Heart right ventricle (tissue), 16 donors: ENCODE data around the gene CCDC106. TPM values are rescaled to one million over a fixed set of nuclear protein-coding genes. Genes with fewer than 3 reads are reported as not detected.

Experiments used
- ATAC-seq, 8 donors: fragments of 200-7000 bp; cut with Tn5 transposase; one replicate each; pipeline ENCODE4 v1.9.1; 2020; ENCODE audit warnings: mild to moderate bottlenecking in 8 of 8, moderate library complexity in 8 of 8, moderate number of reproducible peaks in 1 of 8
- DNase-seq, 2 donors: peaks; one replicate each; pipeline ENCODE4 v3.0.0-alpha.2; 2020
- H3K27ac ChIP-seq, 10 donors: fragments of 200-600 bp; sonication (generic) in 2 of 10; one replicate each; pipeline versions ENCODE4 v1.5.0 to v1.8.0; 2020 to 2022; ENCODE audit warnings: mild to moderate bottlenecking in 3 of 10
- H3K27me3 ChIP-seq, 7 donors: fragments of 200-600 bp; one replicate each; pipeline ENCODE4 v1.8.0; 2021 to 2022; ENCODE audit warnings: mild to moderate bottlenecking in 2 of 7
- H3K36me3 ChIP-seq, 9 donors: fragments of 200-600 bp; sonication (generic) in 1 of 9; one replicate each; pipeline versions ENCODE4 v1.5.0 to v1.8.0; 2020 to 2022; ENCODE audit warnings: mild to moderate bottlenecking in 2 of 9
- H3K4me1 ChIP-seq, 9 donors: fragments of 200-600 bp; sonication (generic) in 1 of 9; one replicate each; pipeline versions ENCODE4 v1.5.0 to v1.8.0; 2020 to 2022; ENCODE audit warnings: mild to moderate bottlenecking in 4 of 9
- H3K4me3 ChIP-seq, 10 donors: fragments of 200-600 bp; sonication (generic) in 2 of 10; one replicate each; pipeline versions ENCODE4 v1.5.0 to v1.8.0; 2020 to 2022; ENCODE audit warnings: mild to moderate bottlenecking in 7 of 10, moderate library complexity in 2 of 10
- H3K9me3 ChIP-seq, 11 donors: fragments of 200-600 bp in 10 of 11; sonication (generic) in 2 of 11; one replicate each; pipeline versions ENCODE4 v1.5.0 to v1.8.0; 2013 to 2022; ENCODE audit warnings: mild to moderate bottlenecking in 2 of 11, control low read depth in 1 of 11, moderate library complexity in 1 of 11
- CTCF ChIP-seq, 9 donors: fragments of 200-600 bp; sonication (generic) in 2 of 9; IDR thresholded peaks; one replicate each; pipeline versions ENCODE4 v1.5.0 to v1.8.0; 2021 to 2022; ENCODE audit warnings: antibody characterized with exemption in 9 of 9, mild to moderate bottlenecking in 5 of 9, moderate library complexity in 1 of 9
- WGBS, 2 donors: extraction: QIAGEN DNeasy Blood & Tissue Kit; methylation state at CpG; one replicate each; pipeline ENCODE4 v1.1.7; 2013; ENCODE audit warnings: inconsistent platforms in 1 of 2; 5-methylcytosine and 5-hydroxymethylcytosine counted together
- intact Hi-C, 10 donors: fragments of 100-400 bp; cut with DNase I; formaldehyde crosslinking; loops; one replicate each; pipeline versions ENCODE4 v1.11.1 to v1.14.2; 2022
- polyA plus RNA-seq, 2 donors: library from polyadenylated mRNA; stranded (reverse); fragments of 200-250 nt; gene quantifications; one replicate each; pipeline ENCODE4 v1.2.3, GENCODE V29; 2013
- total RNA-seq, 10 donors: library from RNA; stranded (reverse); fragmentation: NEBNext Ultra II Directional in 3 of 10; extraction: Animal tissue kit (Norgen Biotek cat#: 25700) in 3 of 10; gene quantifications; one replicate each; pipeline versions ENCODE4 v1.2.1 to v1.2.4, GENCODE V29; 2021 to 2023
- donor health status: Arrhythmogenic right ventricular cardiomyopathy.
- donor health status: ischemic (EF 13 %, LVEDD 7.1; RV severe dilation, severe dysfunction).
- donor health status: healthy with polysubstance abuse.
- donor health status: DM: no; HTN: yes; CAD: no.
- donor health status: DM: no; HTN: no; CAD: no.
- donor health status: ischemic (EF 25% LVEDD 6.9; RV normal size, moderate dysfunction).
- donor health status: ischemic (EF 25% LVEDD 5.7; RV mildly dilated, moderate dysfunction).
- donor health status: healthy.
- donor health status: DM: yes; HTN: yes; CAD: no.
- donor health status: Ischemic cardiomyopathy.
- donor health status: ischemic (EF 35%, LVEDD 5.7; RV mildly dilated, moderate dysfunction).
- donor health status: nonischemic (EF 11% LVEDD 7.7; RV severe dilation, severe dysfunction).
- donor health status: DM: yes; HTN: yes; CAD: no.
- donor health status: PGD.
- donor health status: ischemic (EF 29% LVEDD 5.4; RV normal size, mild dysfunction).
- donor health status: nonischemic (EF 23%, LVEDD 6.1; RV moderate dilation, normal function).

The CCDC106 gene
- total and polyA plus RNA-seq, 12 donors = 12.1 to 29.6 (median 14.4) TPM

- DNase-seq = no peak
- peaks cover 0 to 99% (median 45%) of the 10 kb centered on the region in 9 donors for H3K36me3 ChIP-seq
- WGBS, 2 donors = 96% methylated on average over 60 of the region's 60 CpGs
- no peak overlapping the region for H3K27ac ChIP-seq
- peaks cover 0 to 37% (median 8%) of the 10 kb centered on the region in 9 donors for H3K4me1 ChIP-seq
- intact Hi-C loops = no loop called here
- no peak overlapping the region for H3K4me3 ChIP-seq
- no peak for ATAC-seq
- H3K27me3 ChIP-seq = no peaks in the 10 kb centered on the region
- TF ChIP-seq CTCF (IDR thresholded peaks at IDR 0.05) = no peak
- H3K9me3 ChIP-seq = no peaks in the 10 kb centered on the region
These were observed 37.1 kb downstream of the CCDC106 start for GRCh38 chr19:55684946-55685681.

DNA sequence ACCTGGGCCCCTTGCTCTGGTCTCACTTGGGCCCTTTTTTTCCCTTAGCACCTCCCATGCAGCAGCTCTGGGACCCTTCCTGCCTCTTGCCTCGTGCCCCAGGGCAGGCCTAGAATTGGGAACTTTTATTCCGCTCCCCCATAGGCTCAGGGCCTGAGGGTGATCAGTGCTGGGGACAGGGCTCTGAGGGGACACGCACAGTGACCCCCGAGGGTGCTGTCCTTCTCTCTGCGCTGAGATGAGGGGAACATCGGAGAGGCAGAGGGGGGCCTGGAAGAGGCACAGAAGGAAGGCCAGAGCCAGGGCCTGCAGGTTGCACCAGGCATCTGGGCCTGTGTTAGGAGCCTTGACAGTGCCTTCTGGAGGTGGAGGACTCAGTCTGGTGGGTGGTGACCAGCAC lies 37.8 kb downstream of the CCDC106 start:
- Histone ChIP-seq H3K4me1 (peaks cover 0 to 30% (median 5%) of the 10 kb centered on the region in 9 donors), H3K27ac (no peak overlapping the region), H3K36me3 (peaks cover 0 to 99% (median 51%) of the 10 kb centered on the region in 9 donors), H3K9me3 (no peaks in the 10 kb centered on the region), H3K27me3 (no peaks in the 10 kb centered on the region), H3K4me3 (no peak overlapping the region)
- WGBS, 2 donors = 92 to 98% methylated on average over 6 of the region's 6 CpGs
- intact Hi-C loops = no loop called here
- no peak for TF ChIP-seq CTCF (IDR thresholded peaks at IDR 0.05)
- no peak for ATAC-seq
- DNase-seq = no peak

DNA sequence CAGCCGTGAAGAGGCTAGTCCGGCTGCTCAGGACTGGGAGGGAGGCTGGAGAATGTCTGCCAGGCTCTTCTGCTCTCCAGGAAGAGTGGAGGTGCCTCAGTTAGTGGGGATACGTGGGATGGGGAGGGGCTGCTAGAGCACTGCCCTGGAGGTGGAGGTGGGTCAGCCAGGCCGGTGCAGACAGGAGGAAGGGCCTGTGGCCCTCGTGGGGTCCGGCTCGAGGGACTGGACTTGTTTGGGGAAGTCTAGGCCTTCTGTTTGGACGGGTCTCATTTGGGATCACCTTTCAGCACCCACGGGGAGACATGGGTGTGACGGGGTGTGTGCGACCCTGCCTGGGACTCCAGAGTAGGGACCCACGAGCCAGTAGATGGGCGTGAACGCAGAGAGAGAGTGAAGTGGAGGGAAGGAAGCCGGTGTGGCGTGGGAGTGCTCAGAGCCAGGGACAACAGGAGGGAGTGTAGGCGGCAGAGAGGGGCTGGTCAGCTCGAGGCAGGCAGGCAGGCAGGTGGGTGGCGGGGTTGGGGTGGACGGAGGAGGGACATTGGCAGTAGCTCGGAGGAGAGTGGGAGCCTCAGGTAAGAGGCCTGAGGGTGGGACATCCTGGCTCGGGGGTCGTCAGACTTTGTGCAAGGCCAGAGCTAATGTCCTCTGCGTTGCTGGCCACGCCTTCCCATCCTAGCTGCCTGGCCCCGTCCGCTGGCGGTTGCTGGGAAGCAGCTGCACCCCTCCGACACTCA lies 38.5 kb downstream of the CCDC106 start:
- Histone ChIP-seq H3K36me3 (peaks cover 0 to 99% (median 49%) of the 10 kb centered on the region in 9 donors), H3K4me1 (peaks cover 0 to 26% (median 3%) of the 10 kb centered on the region in 9 donors), H3K27ac (no peak overlapping the region), H3K9me3 (no peaks in the 10 kb centered on the region), H3K27me3 (no peaks in the 10 kb centered on the region), H3K4me3 (no peak overlapping the region)
- intact Hi-C loops = no loop called here
- WGBS, 2 donors = 85 to 87% methylated on average over 29 of the region's 29 CpGs
- TF ChIP-seq CTCF (IDR thresholded peaks at IDR 0.05) = no peak
- DNase-seq = no peak
- ATAC-seq = no peak

- no peak for TF ChIP-seq CTCF (IDR thresholded peaks at IDR 0.05)
- Histone ChIP-seq H3K4me1 (peaks cover 0 to 26% (median 0%) of the 10 kb centered on the region in 9 donors), H3K36me3 (peaks cover 0 to 99% (median 48%) of the 10 kb centered on the region in 9 donors), H3K9me3 (no peaks in the 10 kb centered on the region), H3K27me3 (no peaks in the 10 kb centered on the region), H3K27ac (no peak overlapping the region), H3K4me3 (no peak overlapping the region)
- 90 to 95% methylated on average over 22 of the region's 22 CpGs for WGBS, 2 donors
- intact Hi-C loops = no loop called here
- DNase-seq = no peak
- no peak for ATAC-seq
These were observed 39.5 kb downstream of the CCDC106 start for GRCh38 chr19:55687281-55688201.
